Esophagus muscularis mucosa (tissue), 4 donors: Measurements from ENCODE around the gene DNAJC3. TPM values are rescaled to one million over a fixed set of nuclear protein-coding genes. Genes with fewer than 3 reads are reported as not detected.

Experiments used
- DNase-seq: peaks from one replicate; pipeline ENCODE4 v3.0.0-alpha.2; 2017; ENCODE audit errors: extremely low spot score
- H3K27ac ChIP-seq, 4 donors: fragments of 200-600 bp; sonication (generic); replicated peaks in 1 of 4; 1 replicate in 3 of 4; 2 replicates in 1 of 4; pipeline ENCODE4 v1.5.1; 2016 to 2019; ENCODE audit warnings: mild to moderate bottlenecking in 1 of 4
- H3K27me3 ChIP-seq, 4 donors: fragments of 200-600 bp; sonication (generic); one replicate each; pipeline versions ENCODE4 v1.5.1 to v1.6.0; 2016 to 2019
- H3K36me3 ChIP-seq, 4 donors: fragments of 200-600 bp; sonication (generic); one replicate each; pipeline ENCODE4 v1.5.1; 2016 to 2019
- H3K4me1 ChIP-seq, 4 donors: fragments of 200-600 bp; sonication (generic); one replicate each; pipeline ENCODE4 v1.5.1; 2016 to 2019
- H3K4me3 ChIP-seq, 4 donors: fragments of 200-600 bp; sonication (generic); 1 replicate in 2 of 4; 2 replicates in 2 of 4; pipeline ENCODE4 v1.5.1; 2016 to 2019; ENCODE audit warnings: mild to moderate bottlenecking in 4 of 4, moderate library complexity in 1 of 4
- H3K9me3 ChIP-seq, 4 donors: fragments of 200-600 bp; sonication (generic); 1 replicate in 3 of 4; 2 replicates in 1 of 4; pipeline ENCODE4 v1.5.1; 2016 to 2019
- EP300 ChIP-seq: sonication (generic); formaldehyde crosslinking; IDR thresholded peaks from one replicate; pipeline ENCODE4 v1.6.1; 2017; ENCODE audit warnings: antibody characterized with exemption
- POLR2A ChIP-seq: fragments of 450-650 bp; IDR thresholded peaks from one replicate; pipeline ENCODE4 v1.6.1; 2017; ENCODE audit warnings: antibody characterized with exemption, moderate library complexity, mild to moderate bottlenecking, low read depth
- POLR2AphosphoS5 ChIP-seq, 2 donors: sonication (generic); formaldehyde crosslinking; IDR thresholded peaks; one replicate each; pipeline ENCODE4 v1.6.1; 2017; ENCODE audit warnings: antibody characterized with exemption in 2 of 2
- WGBS: methylation state at CpG from one replicate; pipeline ENCODE4 v1.1.5; 2018; 5-methylcytosine and 5-hydroxymethylcytosine counted together
- intact Hi-C: fragments of 100-400 bp; cut with DNase I; formaldehyde crosslinking; loops from one replicate; pipeline ENCODE4 v1.15.1; 2023
- total RNA-seq, 4 donors: library from RNA; depleted of rRNA; stranded (reverse); fragments of >200 nt; gene quantifications; one replicate each; pipeline versions ENCODE4 v1.1.0 to v1.2.1, GENCODE V29; 2016
- TF ChIP-seq, protein P1 (sequence below), 3 experiments: fragments of 200-600 bp in 2 of 3; fragments of 450-650 bp in 1 of 3; sonication (generic) in 2 of 3; IDR thresholded peaks; one replicate each; pipeline ENCODE4 v1.5.1; 2017 to 2019; ENCODE audit warnings: antibody characterized with exemption in 3 of 3, mild to moderate bottlenecking in 2 of 3, moderate library complexity in 1 of 3

DNAJC3 gene
- total RNA-seq, 4 donors from 2014 or later, result 43.8 to 55.1 (median 48.9) TPM

DNA sequence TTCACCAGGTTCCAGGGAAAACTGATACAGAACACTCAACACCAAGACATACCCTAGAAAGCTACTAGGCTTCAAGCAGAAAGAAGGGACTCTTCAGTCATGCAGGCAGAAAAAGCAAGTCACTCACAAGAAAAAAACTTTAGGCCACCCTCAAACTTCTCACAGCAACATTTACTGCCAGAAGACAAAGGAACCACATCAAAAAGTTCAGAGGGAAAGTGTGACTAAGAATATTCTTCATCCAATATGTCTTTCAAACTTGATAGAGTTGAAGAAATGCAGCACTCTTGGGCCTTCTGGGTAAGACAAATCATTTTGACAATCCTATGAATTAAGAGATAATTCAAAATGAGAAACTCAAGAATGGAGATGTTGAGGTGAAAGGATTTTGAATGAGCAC is 40.1 kb upstream of the DNAJC3 start:
- H3K9me3 ChIP-seq, result no peaks in the 10 kb centered on the region
- peaks cover 4 to 11% (median 8%) of the 10 kb centered on the region in 4 donors for H3K4me1 ChIP-seq
- DNase-seq, result no peak
- H3K36me3 ChIP-seq, result peaks cover 0 to 15% (median 3%) of the 10 kb centered on the region in 4 donors
- TF ChIP-seq POLR2AphosphoS5 (IDR thresholded peaks at IDR 0.05), result no peak
- no peak for TF ChIP-seq EP300
- TF ChIP-seq, protein P1, sequence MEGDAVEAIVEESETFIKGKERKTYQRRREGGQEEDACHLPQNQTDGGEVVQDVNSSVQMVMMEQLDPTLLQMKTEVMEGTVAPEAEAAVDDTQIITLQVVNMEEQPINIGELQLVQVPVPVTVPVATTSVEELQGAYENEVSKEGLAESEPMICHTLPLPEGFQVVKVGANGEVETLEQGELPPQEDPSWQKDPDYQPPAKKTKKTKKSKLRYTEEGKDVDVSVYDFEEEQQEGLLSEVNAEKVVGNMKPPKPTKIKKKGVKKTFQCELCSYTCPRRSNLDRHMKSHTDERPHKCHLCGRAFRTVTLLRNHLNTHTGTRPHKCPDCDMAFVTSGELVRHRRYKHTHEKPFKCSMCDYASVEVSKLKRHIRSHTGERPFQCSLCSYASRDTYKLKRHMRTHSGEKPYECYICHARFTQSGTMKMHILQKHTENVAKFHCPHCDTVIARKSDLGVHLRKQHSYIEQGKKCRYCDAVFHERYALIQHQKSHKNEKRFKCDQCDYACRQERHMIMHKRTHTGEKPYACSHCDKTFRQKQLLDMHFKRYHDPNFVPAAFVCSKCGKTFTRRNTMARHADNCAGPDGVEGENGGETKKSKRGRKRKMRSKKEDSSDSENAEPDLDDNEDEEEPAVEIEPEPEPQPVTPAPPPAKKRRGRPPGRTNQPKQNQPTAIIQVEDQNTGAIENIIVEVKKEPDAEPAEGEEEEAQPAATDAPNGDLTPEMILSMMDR (IDR thresholded peaks at IDR 0.05), result no peak
- TF ChIP-seq POLR2A, result no peak
- peaks cover 0 to 9% (median 0%) of the 10 kb centered on the region in 4 donors for H3K27me3 ChIP-seq
- H3K4me3 ChIP-seq, result no peak overlapping the region
- H3K27ac ChIP-seq, result no peak overlapping the region
- intact Hi-C loops, result no loop called here

DNA sequence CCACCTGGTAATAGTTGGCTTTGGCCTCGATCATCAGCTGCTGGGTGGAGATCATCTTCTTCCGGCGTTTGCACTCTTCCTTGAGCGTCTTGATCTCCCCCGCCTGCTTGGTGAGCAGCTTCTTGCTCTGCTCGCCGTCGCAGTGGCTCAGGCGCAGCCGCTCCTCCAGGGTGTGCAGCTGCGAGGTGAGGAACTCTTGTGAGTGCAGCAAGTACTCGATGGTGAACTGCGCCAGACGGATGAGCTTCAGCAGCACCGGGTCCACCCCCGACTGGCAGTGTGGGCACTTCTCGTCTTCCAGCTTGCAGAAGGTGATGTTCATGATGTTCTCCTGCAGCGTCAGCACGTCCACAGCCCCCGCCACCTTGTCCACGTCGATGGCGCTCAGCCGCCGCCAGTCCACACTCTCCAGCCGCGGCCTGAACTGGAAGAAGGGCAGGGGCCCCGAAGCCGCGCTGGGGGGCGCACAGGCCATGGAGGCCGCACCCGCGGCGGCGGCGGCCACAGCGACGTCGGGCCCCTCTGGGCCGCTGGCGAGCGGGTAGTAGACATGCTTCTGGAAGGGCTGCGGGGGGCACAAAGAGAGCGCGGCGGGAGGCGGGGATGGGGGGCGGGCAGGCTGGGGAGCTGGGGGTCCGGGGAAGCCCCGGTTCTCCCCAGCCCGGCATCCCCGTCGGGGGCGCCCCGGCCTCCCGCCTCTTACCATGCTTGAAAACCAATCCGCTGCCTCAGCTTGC is 35.5 kb upstream of the DNAJC3 start:
- H3K9me3 ChIP-seq, result no peaks in the 10 kb centered on the region
- peak; percentile 80 for DNase-seq
- H3K4me1 ChIP-seq, result peaks cover 24 to 44% (median 43%) of the 10 kb centered on the region in 4 donors
- H3K27ac ChIP-seq, result peak overlapping the region; percentile 10 to 59 (median 50)
- WGBS, result 37% methylated on average over 16 of the region's 58 CpGs
- TF ChIP-seq, protein P1 (IDR thresholded peaks at IDR 0.05), result no peak
- TF ChIP-seq POLR2A, result no peak
- TF ChIP-seq EP300, result no peak
- TF ChIP-seq POLR2AphosphoS5 (IDR thresholded peaks at IDR 0.05), result no peak
- H3K36me3 ChIP-seq, result no peaks in the 10 kb centered on the region
- H3K27me3 ChIP-seq, result peaks cover 0 to 26% (median 0%) of the 10 kb centered on the region in 4 donors
- intact Hi-C loops, result loop anchor here (5.0 kb wide), 1 partner anchor 36 kb away; the partner anchor contains the start of gene DNAJC3
- H3K4me3 ChIP-seq, result peak overlapping the region; percentile 61 to 62 (median 62)

DNA sequence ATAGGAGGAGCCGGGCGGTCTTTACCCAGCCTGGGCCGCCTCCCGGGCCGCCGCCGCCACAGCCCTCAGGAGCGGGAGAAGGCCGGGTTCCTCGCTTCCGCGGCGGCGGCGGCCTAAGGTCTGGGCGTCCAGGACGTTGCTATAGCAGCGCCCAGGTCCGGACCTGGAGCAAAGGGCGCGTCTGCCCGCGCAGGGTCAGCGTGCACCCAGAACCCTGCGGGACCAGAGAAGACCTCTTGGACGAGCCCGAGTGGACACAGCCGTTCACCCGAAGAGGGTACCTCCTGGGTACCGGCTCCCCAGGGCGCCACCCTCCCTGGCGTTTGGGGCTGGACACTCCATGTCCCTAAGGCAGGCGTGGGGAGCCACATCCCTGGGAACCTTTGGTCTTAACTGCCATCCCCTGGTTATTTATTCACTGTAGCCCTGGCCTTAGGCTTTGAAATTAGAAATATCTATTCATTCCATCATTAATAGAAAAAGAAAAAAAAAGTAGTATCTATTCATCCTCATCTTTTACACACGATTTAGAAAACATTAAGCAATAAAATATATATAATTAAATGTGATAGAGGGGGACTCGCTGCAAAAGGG is 34.8 kb upstream of the DNAJC3 start:
- peaks cover 0 to 26% (median 0%) of the 10 kb centered on the region in 4 donors for H3K27me3 ChIP-seq
- TF ChIP-seq, protein P1 (IDR thresholded peaks at IDR 0.05), result no peak
- TF ChIP-seq POLR2AphosphoS5 (IDR thresholded peaks at IDR 0.05), result no peak
- no peak for TF ChIP-seq EP300
- no peak for TF ChIP-seq POLR2A
- WGBS, result 26% methylated on average over 5 of the region's 35 CpGs
- peaks cover 24 to 44% (median 43%) of the 10 kb centered on the region in 4 donors for H3K4me1 ChIP-seq
- H3K4me3 ChIP-seq, result peak overlapping the region; percentile 61 to 62 (median 62)
- no peaks in the 10 kb centered on the region for H3K9me3 ChIP-seq
- intact Hi-C loops, result loop anchor here (5.0 kb wide), 1 partner anchor 35 kb away; the partner anchor contains the start of gene DNAJC3
- H3K27ac ChIP-seq, result peak overlapping the region; percentile 10 to 59 (median 50)
- no peak for DNase-seq
- no peaks in the 10 kb centered on the region for H3K36me3 ChIP-seq

DNA sequence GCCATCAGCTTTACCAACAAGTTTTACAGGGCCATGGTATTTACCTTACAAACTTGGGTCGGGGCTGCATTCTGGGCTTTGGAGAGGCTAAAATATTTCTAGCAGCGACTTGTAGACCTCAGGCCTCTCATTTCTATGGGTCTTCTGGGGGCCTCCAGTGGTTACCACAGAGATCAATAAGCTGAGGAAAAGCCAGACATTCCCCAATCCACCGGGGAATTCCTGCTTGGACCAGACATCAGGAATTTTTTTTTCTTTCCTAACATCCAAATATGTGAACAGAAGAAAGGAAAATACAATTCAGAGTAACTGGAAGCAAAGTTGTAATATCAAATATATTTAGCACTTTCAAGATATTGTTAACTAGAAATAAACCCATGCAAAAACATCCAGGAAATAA is 33.9 kb upstream of the DNAJC3 start:
- peak overlapping the region in 2 of 4 donors; percentile 78 to 80 for H3K27ac ChIP-seq
- H3K4me1 ChIP-seq, result peaks cover 24 to 44% (median 43%) of the 10 kb centered on the region in 4 donors
- H3K27me3 ChIP-seq, result peaks cover 0 to 26% (median 0%) of the 10 kb centered on the region in 4 donors
- H3K36me3 ChIP-seq, result no peaks in the 10 kb centered on the region
- H3K9me3 ChIP-seq, result no peaks in the 10 kb centered on the region
- DNase-seq, result no peak
- TF ChIP-seq, protein P1 (IDR thresholded peaks at IDR 0.05), result no peak
- no peak for TF ChIP-seq POLR2AphosphoS5 (IDR thresholded peaks at IDR 0.05)
- no peak for TF ChIP-seq POLR2A
- TF ChIP-seq EP300, result no peak
- 43% methylated on average over 3 of the region's 3 CpGs for WGBS
- intact Hi-C loops, result loop anchor here (5.0 kb wide), 1 partner anchor 34 kb away; the partner anchor contains the start of gene DNAJC3
- H3K4me3 ChIP-seq, result peak overlapping the region; percentile 70 to 74 (median 72)
